Immature natural killer cell (primary cell): ENCODE data around the gene PPT2. TPM values are rescaled to one million over a fixed set of nuclear protein-coding genes. Genes with fewer than 3 reads are reported as not detected.
"Not testable (repeated sequence)": the region's sequence is repeated elsewhere in the genome, so short reads cannot be mapped to it uniquely, and the experiment has no call there.

Source experiments
- DNase-seq, 3 donors: peaks; one replicate each; pipeline ENCODE4 v3.0.0; 2022; ENCODE audit warnings: mixed read lengths in 1 of 3
- H3K27ac Mint-ChIP-seq, 6 donors: one replicate each; pipeline ENCODE4 v1.8.0; 2020; ENCODE audit warnings: mixed read lengths in 6 of 6, mild to moderate bottlenecking in 5 of 6, inconsistent platforms in 4 of 6, moderate library complexity in 3 of 6
- H3K27me3 Mint-ChIP-seq, 3 donors: one replicate each; pipeline ENCODE4 v1.8.0; 2020 to 2021; ENCODE audit warnings: low read depth in 3 of 3, mild to moderate bottlenecking in 3 of 3, mixed read lengths in 3 of 3, moderate library complexity in 3 of 3, inconsistent platforms in 1 of 3
- H3K36me3 Mint-ChIP-seq, 3 donors: one replicate each; pipeline ENCODE4 v1.8.0; 2020; ENCODE audit warnings: mixed read lengths in 3 of 3, inconsistent platforms in 2 of 3, mild to moderate bottlenecking in 2 of 3
- H3K4me1 Mint-ChIP-seq, 2 donors: one replicate each; pipeline ENCODE4 v1.8.0; 2020; ENCODE audit warnings: inconsistent platforms in 2 of 2, mild to moderate bottlenecking in 2 of 2, mixed read lengths in 2 of 2, moderate library complexity in 1 of 2
- H3K4me3 Mint-ChIP-seq, 5 donors: one replicate each; pipeline ENCODE4 v1.8.0; 2020; ENCODE audit warnings: mild to moderate bottlenecking in 5 of 5, mixed read lengths in 5 of 5, inconsistent platforms in 3 of 5, moderate library complexity in 3 of 5
- H3K9me3 Mint-ChIP-seq, 6 donors: one replicate each; pipeline ENCODE4 v1.8.0; 2020; ENCODE audit warnings: mild to moderate bottlenecking in 6 of 6, mixed read lengths in 6 of 6, inconsistent platforms in 4 of 6, moderate library complexity in 3 of 6
- polyA plus RNA-seq, 3 donors: library from polyadenylated mRNA; unstranded; fragments of 300-500 nt; fragmentation: Illumina TruSeq; gene quantifications; one replicate each; pipeline ENCODE4 v1.2.3, GENCODE V29; 2021

PPT2 gene
- polyA plus RNA-seq, 3 donors from 2014 or later = 13.1 to 17.0 (median 16.0) TPM

GRCh38 chr6:32132110-32132509, 21.8 kb upstream of the PPT2 start:
- Mint-ChIP-seq H3K27me3 (peaks cover 0 to 7% (median 3%) of the 10 kb centered on the region in 3 donors), H3K27ac (peak overlapping the region in 1 of 6 donors; percentile 7), H3K4me3 (peak overlapping the region in 2 of 5 donors; percentile 2 to 35), H3K9me3 (no peaks in the 10 kb centered on the region), H3K4me1 (peaks cover 33 to 34% of the 10 kb centered on the region in 2 donors), H3K36me3 (no peaks in the 10 kb centered on the region)
- DNase-seq = no peak

GRCh38 chr6:32133786-32134185, 20.2 kb upstream of the PPT2 start:
- Mint-ChIP-seq H3K27ac (no peak overlapping the region), H3K4me3 (no peak overlapping the region), H3K4me1 (peaks cover 16 to 18% of the 10 kb centered on the region in 2 donors), H3K36me3 (no peaks in the 10 kb centered on the region), H3K9me3 (no peaks in the 10 kb centered on the region), H3K27me3 (peaks cover 0 to 7% (median 0%) of the 10 kb centered on the region in 3 donors)
- no peak for DNase-seq

GRCh38 chr6:32137454-32137853, 16.5 kb upstream of the PPT2 start:
- H3K4me3 Mint-ChIP-seq = no peak overlapping the region
- H3K36me3 Mint-ChIP-seq = no peaks in the 10 kb centered on the region
- H3K27ac Mint-ChIP-seq = no peak overlapping the region
- no peaks in the 10 kb centered on the region for H3K4me1 Mint-ChIP-seq
- H3K27me3 Mint-ChIP-seq = peaks cover 2 to 4% (median 3%) of the 10 kb centered on the region in 3 donors
- no peak for DNase-seq
- no peaks in the 10 kb centered on the region for H3K9me3 Mint-ChIP-seq

- H3K4me1 Mint-ChIP-seq = no peaks in the 10 kb centered on the region
- peaks cover 2 to 4% (median 3%) of the 10 kb centered on the region in 3 donors for H3K27me3 Mint-ChIP-seq
- no peak overlapping the region for H3K4me3 Mint-ChIP-seq
- no peak overlapping the region for H3K27ac Mint-ChIP-seq
- H3K36me3 Mint-ChIP-seq = no peaks in the 10 kb centered on the region
- H3K9me3 Mint-ChIP-seq = no peaks in the 10 kb centered on the region
- DNase-seq = no peak
Measured at GRCh38 chr6:32139590-32139989, 14.4 kb upstream of the PPT2 start.

GRCh38 chr6:32140420-32141046, 13.4 kb upstream of the PPT2 start:
- no peaks in the 10 kb centered on the region for H3K9me3 Mint-ChIP-seq
- H3K36me3 Mint-ChIP-seq = no peaks in the 10 kb centered on the region
- peaks cover 2 to 6% (median 4%) of the 10 kb centered on the region in 3 donors for H3K27me3 Mint-ChIP-seq
- H3K27ac Mint-ChIP-seq = peak overlapping the region in 1 of 6 donors; percentile 20
- H3K4me3 Mint-ChIP-seq = no peak overlapping the region
- no peak for DNase-seq
- no peaks in the 10 kb centered on the region for H3K4me1 Mint-ChIP-seq

- peaks cover 30 to 35% of the 10 kb centered on the region in 2 donors for H3K4me1 Mint-ChIP-seq
- not testable (repeated sequence) for H3K9me3 Mint-ChIP-seq, H3K36me3 Mint-ChIP-seq, H3K4me3 Mint-ChIP-seq, DNase-seq, H3K27ac Mint-ChIP-seq
- H3K27me3 Mint-ChIP-seq = peaks cover 6 to 19% (median 12%) of the 10 kb centered on the region in 3 donors
Measured at GRCh38 chr6:32144238-32144637, 9.7 kb upstream of the PPT2 start.

GRCh38 chr6:32146287-32146686, 7.7 kb upstream of the PPT2 start:
- Mint-ChIP-seq H3K4me1 (peaks cover 30 to 41% of the 10 kb centered on the region in 2 donors), H3K27ac (peak overlapping the region in 3 of 6 donors; percentile 9 to 32 (median 13)), H3K4me3 (peak overlapping the region in 4 of 5 donors; percentile 2 to 61 (median 32)), H3K9me3 (peaks cover 0 to 6% (median 2%) of the 10 kb centered on the region in 6 donors), H3K27me3 (peaks cover 7 to 23% (median 12%) of the 10 kb centered on the region in 3 donors), H3K36me3 (peaks cover 0 to 7% (median 0%) of the 10 kb centered on the region in 3 donors)
- no peak for DNase-seq

GRCh38 chr6:32146687-32147086, 7.3 kb upstream of the PPT2 start:
- H3K27me3 Mint-ChIP-seq = peaks cover 7 to 23% (median 12%) of the 10 kb centered on the region in 3 donors
- peaks cover 30 to 41% of the 10 kb centered on the region in 2 donors for H3K4me1 Mint-ChIP-seq
- H3K9me3 Mint-ChIP-seq = peaks cover 0 to 6% (median 2%) of the 10 kb centered on the region in 6 donors
- no peak for DNase-seq
- peaks cover 0 to 7% (median 0%) of the 10 kb centered on the region in 3 donors for H3K36me3 Mint-ChIP-seq
- peak overlapping the region in 3 of 5 donors; percentile 2 to 61 (median 48) for H3K4me3 Mint-ChIP-seq
- peak overlapping the region in 4 of 6 donors; percentile 9 to 32 (median 20) for H3K27ac Mint-ChIP-seq

- Mint-ChIP-seq H3K9me3 (peaks cover 0 to 6% (median 2%) of the 10 kb centered on the region in 6 donors), H3K4me1 (peaks cover 30 to 48% of the 10 kb centered on the region in 2 donors), H3K36me3 (peaks cover 0 to 7% (median 0%) of the 10 kb centered on the region in 3 donors), H3K27ac (peak overlapping the region in 3 of 6 donors; percentile 17 to 80 (median 67)), H3K4me3 (peak overlapping the region; percentile 89 to 97 (median 92)), H3K27me3 (peaks cover 9 to 20% (median 10%) of the 10 kb centered on the region in 3 donors)
- no peak for DNase-seq
Measured at GRCh38 chr6:32147401-32148132, 6.4 kb upstream of the PPT2 start.

- Mint-ChIP-seq H3K4me3 (peak overlapping the region; percentile 89 to 97 (median 92)), H3K9me3 (peaks cover 0 to 6% (median 2%) of the 10 kb centered on the region in 6 donors), H3K36me3 (peaks cover 0 to 7% (median 0%) of the 10 kb centered on the region in 3 donors), H3K27ac (peak overlapping the region; percentile 65 to 92 (median 81)), H3K27me3 (peaks cover 11 to 24% (median 12%) of the 10 kb centered on the region in 3 donors), H3K4me1 (peaks cover 37 to 57% of the 10 kb centered on the region in 2 donors)
- DNase-seq = peak; percentile 80 to 86 (median 85)
Measured at GRCh38 chr6:32148289-32149091, 5.5 kb upstream of the PPT2 start.

GRCh38 chr6:32149092-32149755, 4.7 kb upstream of the PPT2 start:
- no peak for DNase-seq

GRCh38 chr6:32149932-32150870, 3.7 kb upstream of the PPT2 start:
- Mint-ChIP-seq H3K9me3 (peaks cover 0 to 6% (median 2%) of the 10 kb centered on the region in 6 donors), H3K27ac (peak overlapping the region in 2 of 6 donors; percentile 1 to 12), H3K4me1 (peaks cover 53 to 74% of the 10 kb centered on the region in 2 donors), H3K27me3 (peaks cover 18 to 23% (median 19%) of the 10 kb centered on the region in 3 donors), H3K36me3 (peaks cover 0 to 7% (median 0%) of the 10 kb centered on the region in 3 donors), H3K4me3 (peak overlapping the region; percentile 17 to 57 (median 30))
- no peak for DNase-seq

More at GRCh38 chr6:32149092-32149755, 4.7 kb upstream of the PPT2 start:
- peaks cover 44 to 64% of the 10 kb centered on the region in 2 donors for H3K4me1 Mint-ChIP-seq
- H3K9me3 Mint-ChIP-seq = peaks cover 0 to 6% (median 2%) of the 10 kb centered on the region in 6 donors
- peak overlapping the region; percentile 89 to 97 (median 92) for H3K4me3 Mint-ChIP-seq
- H3K27ac Mint-ChIP-seq = peak overlapping the region; percentile 65 to 92 (median 81)
- H3K36me3 Mint-ChIP-seq = peaks cover 0 to 7% (median 0%) of the 10 kb centered on the region in 3 donors
- H3K27me3 Mint-ChIP-seq = peaks cover 17 to 24% (median 17%) of the 10 kb centered on the region in 3 donors
